NCI-H1105 (cell line): ENCODE data around the gene GSC2.

Experiments used
- DNase-seq: peaks from one replicate; lab custom pipeline; 2025; lab: John Stamatoyannopoulos, UW

Gene GSC2

DNA sequence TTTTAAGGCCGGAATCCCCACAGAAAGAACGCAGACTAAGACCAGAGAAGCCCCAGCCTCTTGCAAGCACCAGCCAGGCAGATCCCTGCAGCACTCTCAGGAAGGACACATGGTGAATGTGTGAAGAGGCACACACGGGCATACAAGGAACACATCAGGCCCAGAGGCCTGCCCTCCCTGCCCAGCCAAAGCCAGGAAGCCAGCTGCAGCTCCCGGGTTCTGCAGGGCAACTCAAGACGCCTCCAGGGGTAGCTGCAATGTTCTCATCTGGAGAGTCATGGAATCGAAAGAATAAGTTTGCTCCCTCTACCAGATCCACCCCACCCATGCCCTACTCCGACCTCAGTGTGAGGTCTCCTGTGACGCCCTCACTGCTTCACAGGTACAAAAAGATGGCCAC lies 30.1 kb downstream of the GSC2 start:
- DNase-seq, result no peak

DNA sequence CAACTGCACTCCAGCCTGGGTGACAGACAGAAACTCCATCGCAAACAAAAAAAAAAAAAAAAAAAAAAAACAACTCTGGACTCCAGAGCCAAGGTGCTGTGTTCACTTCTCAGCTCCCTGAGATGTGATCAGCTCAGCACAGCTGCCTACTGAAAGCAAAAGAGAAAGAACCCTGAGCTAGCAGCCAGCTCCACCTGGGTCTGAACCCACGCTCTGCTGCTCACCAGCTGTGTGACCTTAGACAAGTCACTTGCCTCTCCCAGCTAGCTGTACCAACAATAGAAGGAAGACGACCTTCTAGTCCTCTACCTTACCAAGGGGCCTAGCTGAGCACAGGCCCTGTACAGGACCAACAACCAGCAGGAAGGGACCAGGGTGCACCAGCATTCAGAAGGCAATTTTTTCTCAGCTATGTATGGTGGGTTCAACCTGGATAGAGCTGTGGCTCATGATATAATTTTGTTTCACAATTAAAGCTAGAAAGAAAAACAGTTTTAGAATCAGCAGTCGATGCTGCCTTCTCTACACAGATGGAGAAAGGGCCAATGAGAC lies 31.7 kb downstream of the GSC2 start:
- DNase-seq, result no peak

DNA sequence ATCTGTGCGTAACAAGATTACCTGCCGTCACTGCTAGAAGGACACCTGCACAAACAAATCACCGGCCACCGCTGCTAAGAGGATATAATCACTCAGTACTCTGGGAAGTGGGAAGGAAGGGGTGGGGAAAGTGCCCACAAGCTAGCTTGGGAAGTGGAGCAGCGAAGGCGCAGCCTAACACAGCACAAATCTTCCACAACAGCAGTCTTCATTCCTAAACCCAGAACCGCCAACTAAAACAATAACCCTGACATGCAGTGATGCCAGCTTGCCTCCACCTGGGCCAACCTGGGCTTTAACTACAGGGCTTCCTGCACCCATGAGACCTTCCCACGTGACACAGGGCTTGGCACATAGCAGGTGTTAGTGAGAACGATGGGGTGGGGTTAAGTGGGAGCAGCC lies 33.0 kb downstream of the GSC2 start:
- DNase-seq, result peak; percentile 81

DNA sequence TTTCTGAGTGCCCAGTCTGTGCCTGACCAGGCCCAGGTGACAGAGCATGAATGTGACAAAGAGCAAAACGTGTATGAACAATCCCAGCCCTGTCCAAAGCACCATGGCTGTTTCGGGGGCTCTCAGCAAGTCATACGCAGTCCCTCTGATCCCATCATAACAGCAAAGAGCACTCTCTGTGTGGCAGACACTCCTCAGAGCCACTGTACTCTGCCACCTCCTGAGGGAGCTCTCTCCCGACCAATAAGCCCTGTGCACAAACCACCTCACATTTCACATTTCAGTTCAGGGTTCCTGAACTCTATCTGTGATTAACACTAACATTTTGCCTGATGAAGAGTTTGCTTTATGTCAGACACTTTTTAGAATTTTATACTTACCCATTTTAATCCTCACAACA lies 34.5 kb downstream of the GSC2 start:
- DNase-seq, result no peak

DNA sequence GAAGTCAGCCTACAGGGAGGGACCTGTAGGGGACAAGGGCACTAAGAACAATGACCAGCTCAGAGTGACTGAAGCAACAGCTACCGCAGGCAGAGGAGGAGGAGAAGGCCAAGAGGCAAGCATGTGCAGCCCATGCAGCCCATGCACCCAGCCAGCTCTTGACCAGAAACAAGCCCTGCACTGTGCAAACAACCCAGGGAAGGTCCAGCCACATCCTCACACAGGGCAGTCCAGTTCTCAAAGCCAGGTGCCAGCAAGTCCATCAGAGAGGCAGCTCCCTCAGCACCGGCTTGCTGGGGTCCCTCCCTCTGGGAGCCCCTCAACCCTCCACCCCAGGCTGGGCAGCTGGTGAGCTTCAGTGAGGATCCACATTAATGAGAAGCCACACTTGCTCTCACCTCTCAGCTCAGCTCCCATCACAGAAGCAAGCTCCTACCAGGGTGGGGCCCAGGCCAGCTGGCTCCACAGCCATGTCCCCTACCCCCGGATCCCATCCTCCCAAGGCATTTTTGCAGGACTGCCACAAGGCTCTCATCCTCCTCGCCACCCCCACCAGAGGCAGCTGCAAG lies 35.0 kb downstream of the GSC2 start:
- no peak for DNase-seq

DNA sequence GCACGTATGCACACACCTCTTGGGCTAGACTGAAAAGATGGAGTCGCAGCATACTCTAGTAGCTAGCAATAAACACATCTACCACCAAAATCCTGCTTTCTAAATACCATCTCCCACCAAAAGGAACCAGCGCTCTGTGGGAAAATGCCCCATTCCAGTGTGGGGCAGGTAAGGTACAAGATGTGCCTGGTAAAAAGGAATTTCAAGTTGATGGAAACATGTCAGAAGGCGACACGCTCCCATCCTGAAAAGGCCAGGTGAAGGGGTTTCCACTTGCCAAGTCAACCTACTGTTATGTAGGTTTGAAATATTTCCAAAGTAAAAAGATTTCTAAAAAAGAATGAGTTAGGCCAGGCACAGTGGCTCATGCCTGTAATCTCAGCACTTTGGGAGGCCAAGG lies 36.7 kb downstream of the GSC2 start:
- DNase-seq, result no peak

DNA sequence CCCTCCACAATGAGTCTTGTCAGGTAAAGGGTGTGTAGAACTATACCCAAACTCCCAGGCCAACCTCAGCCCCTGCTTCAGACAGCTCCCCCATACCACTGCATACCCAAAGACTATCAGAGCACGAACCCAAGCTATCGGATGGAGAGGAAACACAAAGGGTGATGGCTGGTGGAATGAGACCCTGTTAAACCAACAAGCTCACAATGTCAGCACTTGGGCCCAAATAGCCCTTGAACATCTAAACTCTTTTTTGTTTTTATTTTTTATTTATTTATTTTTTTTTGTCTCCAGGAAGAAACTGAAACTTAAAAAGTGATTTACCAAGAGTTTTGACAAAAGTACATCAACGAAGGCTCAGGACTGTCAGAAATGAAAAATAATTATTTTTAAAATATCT lies 38.5 kb downstream of the GSC2 start:
- DNase-seq, result no peak

DNA sequence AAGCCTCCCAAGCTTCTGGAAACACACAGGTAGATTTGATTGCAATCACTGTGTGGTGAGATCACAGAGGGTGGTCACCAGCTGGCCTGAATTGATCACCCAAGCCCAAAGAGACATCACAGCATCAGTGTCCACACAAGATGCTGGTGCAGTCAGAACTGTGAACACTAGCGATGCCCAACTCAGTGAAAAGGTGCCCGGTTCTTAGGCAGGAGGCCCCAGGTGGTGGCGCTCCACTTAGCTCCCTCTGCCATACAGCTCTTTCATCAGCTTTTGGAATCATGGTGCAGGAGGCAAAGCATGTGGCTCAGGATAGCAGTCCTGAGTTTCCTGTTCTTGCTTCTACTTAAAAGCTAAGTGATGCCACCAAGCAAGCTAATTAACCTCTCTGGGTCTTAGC lies 39.0 kb downstream of the GSC2 start:
- DNase-seq, result no peak

DNA sequence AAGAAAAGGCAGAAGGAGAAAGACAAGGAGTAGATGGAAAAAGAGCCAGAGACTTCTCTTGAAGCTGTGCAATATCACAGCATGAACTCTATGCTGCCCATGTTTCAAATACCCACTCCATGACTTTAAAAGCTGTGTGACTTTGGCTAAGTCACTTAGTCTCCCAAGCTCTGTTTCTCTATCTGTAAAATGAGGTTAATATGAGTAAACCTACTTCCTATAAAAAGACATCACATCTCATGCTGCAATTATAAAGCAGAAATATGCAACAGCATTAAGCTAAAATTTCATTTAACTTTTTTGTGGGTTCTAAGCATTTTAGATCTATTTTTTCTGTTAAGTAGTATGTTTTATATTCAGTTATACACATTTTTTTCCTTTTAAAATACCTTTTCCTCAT lies 39.4 kb downstream of the GSC2 start:
- DNase-seq, result no peak

DNA sequence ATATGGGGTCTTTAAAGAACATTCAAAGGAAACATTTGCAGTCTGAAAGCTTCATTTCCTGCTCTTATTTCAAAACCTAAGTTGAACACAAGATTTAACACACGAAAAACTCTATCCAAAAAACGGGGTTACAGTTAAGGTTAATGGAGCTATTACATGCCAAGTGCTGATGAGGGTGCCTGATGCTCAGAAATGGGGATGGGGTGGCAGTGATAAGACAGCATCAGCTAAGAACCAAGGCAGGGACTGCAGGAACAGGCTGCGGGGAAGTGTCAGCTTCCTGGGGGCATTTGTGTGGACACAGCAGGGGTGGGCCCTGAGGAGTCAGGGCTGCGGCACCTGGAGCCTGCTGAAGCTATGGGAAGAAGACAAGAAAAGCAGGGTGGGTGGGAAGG lies 40.0 kb downstream of the GSC2 start:
- DNase-seq, result no peak

DNA sequence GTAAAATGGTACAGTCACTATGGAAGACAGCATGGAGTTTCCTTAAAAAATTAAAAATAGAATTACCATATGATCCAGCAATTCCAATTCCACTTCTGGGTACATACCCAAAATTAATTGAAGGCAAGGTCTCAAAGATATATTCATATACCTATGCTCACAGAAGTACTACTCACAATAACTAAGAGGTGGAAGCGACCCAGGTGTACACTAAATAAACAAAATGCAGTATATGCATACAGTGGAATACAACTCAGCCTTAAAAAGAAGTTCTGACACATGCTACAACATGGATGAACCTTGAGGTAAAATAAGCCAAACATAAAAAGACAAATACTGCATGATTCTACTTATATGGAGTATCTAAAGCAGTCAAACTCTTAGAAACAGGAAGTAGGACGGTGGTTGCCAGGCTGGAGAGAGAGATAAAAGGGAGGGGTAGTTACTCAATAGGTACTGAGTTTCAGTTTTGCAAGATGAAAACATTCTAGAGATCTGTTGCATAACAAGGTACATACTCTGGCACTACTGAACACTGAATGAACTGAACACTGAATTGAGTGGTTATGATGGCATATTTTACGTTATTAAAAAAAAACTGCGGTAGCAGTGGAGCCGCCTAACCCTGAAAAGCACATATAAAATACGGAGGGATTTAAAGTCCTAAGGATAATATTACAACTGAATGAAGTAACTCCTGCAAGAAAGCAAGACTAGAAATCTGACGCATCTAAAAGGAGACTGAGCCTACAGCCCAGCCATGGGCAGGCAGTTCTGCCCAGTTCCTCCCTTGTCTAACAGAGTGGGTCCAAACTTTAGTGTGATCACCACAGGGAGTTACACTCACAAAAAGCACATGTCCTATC lies 40.7 kb downstream of the GSC2 start:
- DNase-seq, result no peak

DNA sequence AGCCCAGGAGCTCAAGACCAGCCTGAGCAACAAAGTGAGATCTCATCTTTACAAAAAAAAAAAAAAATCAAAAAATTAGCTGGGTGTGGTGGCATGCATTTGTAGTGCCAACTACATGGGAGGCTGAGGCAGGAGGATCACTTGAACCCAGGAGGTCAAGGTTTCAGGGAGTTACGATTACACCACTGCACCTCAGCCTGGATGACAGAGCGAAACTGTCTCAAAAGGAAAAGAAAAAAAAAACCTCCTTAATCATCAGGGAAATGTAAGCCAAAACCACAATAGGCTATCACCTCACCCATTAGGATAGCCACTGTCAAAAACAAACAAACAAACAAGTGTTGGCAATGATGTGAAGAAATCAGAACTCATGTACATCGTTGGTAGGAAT lies 41.3 kb downstream of the GSC2 start:
- no peak for DNase-seq

DNA sequence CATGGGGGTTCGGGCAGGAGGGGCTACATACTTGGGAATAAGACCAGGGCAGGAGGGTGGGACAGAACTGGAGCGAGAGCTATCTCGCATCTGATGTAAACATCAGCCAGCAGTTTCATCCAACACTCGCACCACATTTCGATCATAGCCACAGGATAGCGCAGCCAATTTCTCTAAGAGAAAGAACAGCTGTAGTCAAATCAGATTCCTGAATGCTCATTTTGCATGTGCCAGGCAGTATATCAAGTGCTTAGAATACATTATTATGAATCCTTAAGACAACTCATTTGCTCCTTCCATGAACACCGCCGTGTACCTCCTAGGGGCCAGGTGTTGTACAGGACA lies 42.4 kb downstream of the GSC2 start:
- no peak for DNase-seq

DNA sequence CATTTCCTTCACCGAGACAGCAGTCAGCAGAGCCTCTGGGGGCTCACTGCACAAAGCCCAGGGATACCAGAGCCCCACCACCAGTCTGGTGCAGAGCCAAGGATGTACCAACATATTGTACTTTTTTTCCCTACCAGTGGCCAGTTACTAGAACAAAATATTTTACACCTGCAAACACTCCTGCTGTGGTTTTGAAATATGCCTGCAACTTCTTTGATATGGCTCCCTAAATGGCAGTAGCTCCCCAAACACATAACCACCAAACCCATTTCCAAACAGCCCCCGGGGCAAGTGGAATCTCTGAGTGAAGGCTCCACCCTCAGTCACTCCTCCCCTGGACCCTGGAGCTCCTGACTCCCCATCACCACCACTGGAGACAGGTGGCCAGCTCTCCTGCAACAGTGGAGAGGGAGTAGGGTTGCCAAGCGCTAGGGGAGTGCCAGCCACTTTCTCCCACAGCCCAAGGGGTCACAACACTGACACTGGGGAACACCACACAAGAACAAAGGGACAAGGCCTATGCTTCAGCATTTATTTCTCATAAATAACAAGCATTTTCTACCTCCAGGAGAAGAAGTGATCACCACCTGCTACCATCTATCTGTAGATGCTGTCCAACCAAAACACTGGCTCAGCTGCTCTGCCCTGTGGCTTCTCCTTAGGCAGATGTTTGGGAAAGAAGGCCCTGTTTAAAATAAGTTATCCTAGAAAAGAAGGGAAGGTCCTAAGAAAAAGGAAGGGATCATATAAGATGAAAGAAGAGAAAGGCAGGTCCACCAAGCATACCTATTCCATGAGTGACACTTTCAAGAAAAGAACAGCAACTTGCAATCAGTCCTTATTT lies 43.0 kb downstream of the GSC2 start:
- no peak for DNase-seq

DNA sequence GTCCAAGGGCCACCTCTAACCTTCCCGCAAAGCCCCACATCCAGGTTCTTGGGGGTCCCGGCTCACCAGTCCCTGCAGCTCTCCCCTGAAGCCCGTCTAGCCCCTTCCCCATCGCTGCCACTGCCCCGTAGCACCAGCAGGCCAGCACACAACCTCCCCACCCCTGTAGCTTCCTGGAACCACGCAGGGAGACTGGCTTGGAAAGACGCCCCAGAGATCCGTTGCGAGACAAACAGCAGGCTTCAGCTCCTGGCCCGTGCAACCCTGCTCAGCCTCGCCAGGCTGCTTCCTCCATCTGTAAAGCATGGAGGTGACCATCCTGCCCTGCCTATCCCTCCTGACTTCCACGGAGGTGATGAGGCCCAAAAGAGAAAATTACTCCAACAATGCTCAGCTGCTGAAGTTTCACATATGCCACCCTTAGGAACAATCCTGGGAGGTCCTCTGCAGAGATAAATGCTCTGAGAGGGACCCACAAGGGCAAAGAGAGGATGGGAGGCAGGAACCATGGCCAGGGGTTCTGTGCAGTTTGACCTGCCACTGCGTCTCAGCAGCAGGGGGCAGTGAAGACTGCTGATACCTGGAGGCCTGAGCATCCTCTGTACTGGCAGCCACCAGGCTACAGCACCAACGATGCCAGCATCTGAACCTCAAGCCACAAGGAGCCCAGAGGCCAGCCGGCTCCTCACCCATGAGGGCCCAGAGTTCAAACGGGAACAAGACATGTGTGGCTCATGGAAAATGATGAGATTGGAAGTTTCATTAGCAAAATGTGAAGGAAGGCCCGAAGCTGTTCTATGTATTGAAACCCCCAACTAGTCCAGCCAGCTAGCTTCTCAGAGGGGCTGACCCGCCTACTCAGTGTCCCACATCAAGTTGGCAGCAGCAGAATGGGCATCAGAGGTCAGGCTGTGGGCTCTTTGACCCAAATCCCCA lies 44.0 kb downstream of the GSC2 start:
- DNase-seq, result no peak

DNA sequence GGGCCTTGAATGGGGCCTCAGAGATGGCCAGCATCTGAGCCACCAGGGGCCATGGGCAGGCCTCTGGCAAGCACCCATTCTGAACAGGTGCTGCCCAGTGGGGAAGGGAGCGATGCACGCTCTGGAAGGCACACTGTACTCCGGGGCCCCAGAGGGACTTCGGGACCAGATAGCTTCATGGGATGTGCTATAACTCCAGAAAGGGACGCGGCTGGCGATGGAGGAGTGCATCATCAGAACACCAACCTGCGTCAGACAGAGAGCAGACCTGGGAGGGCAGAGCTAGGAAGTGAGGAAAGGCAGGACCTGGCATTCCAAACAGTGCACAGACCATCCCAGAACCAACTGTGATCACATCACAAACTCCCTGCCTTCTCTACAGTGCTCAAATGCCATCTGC lies 44.6 kb downstream of the GSC2 start:
- no peak for DNase-seq

DNA sequence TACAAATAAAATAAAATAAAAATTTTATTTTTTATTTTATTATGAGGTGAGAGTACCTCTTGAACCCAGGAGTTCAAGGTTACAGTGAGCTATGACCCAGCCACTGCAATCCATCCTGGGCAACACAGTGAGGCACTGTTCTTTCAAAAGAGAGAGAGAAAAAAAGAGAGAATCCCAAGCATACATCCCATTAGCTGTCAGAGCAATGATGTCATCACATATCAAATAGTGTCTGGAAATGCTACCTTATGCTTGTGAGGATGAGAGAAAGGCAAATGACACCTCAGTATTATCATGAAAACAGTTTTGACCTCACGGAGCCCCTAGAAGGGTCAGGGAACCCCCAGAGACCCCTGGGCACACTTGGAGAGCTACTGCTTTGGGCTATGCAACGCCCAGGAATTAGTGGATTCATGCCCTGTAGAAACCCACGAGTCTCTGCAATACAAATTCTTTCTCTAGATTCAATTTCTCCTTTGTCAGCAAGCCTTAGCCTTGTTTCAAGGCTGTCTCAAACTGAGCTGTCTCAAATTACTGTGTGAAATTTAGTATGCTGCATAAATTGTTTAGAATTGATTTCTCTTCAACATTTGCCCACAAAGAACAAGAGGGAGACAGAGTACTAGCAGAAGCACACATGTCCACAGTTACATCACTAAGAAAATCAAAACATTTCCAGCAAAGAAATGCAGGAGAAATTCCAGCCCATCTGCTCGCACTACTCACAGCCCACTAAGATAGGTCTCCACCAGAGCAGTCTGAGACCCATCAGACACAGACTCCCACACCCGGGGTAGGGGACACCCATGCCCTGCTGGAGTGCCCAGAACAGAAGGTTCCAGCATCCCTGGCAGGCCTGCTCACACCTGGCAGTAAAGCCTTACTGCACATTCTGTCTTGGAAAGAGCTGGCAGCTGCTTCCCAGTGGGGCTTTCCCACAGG lies 45.9 kb downstream of the GSC2 start:
- no peak for DNase-seq

DNA sequence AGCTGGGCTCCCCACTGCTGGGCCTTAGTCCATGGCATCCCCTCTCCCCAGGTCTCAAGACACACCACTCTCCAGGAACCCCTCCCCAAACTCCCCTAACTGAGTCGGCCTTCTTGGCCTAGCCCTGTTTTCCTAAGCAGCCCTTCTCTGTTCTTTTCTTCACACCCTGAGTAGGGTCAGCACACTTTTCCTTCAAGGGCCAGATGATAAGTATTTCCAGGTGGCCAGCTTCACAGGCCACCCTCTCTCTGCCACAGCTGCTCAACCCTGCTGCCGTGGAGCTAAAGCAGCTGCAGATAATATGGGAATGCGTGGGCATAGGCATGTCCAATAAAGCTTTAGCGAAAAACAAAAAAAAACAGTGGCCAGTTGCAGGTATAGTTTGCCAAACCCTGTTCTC lies 51.9 kb downstream of the GSC2 start:
- no peak for DNase-seq

DNA sequence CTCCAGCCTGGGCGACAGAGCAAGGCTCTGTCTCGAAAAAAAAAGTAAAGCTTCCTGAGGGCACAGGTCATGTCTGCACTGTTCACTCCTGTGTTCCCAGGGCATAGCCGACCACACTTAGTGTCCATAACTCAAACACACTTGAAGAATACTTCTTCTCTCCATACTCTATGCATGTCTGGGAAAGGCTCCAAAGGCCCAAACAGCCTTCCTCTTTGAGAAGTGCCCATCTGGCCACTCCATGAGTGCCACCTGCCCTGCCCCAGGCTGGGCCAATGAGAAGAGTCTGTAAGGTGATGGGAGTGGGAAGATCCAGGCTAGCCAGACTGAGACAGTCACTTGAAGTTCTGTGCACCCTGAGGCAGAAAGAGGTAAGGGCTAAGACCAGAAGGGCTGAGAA lies 52.6 kb downstream of the GSC2 start:
- DNase-seq, result no peak
